ENCODE data around the gene MARCKS. TPM values are rescaled to one million over a fixed set of nuclear protein-coding genes. Genes with fewer than 3 reads are reported as not detected.

MARCKS gene
- total RNA-seq, result 100 to 1,000 TPM; 308 to 365 TPM
- polyA plus RNA-seq (ENCODE audit: insufficient read length in 2 of 2), result 100 to 1,000 TPM; 542 to 739 TPM
- long read RNA-seq, donor 1, full-length matches to known transcripts, result 448 of 659 reads
- long read RNA-seq, donor 1, partial matches to known transcripts, result 192 of 659 reads
- long read RNA-seq, donor 1, other reads (novel, unspliced or antisense), result 19 of 659 reads
- long read RNA-seq, donor 2, full-length matches to known transcripts, result 227 of 240 reads
- long read RNA-seq, donor 2, partial matches to known transcripts, result 0 of 240 reads
- long read RNA-seq, donor 2, other reads (novel, unspliced or antisense), result 13 of 240 reads
- long read RNA-seq, donor 3, full-length matches to known transcripts, result 304 of 325 reads
- long read RNA-seq, donor 3, partial matches to known transcripts, result 0 of 325 reads
- long read RNA-seq, donor 3, other reads (novel, unspliced or antisense), result 21 of 325 reads
- long read RNA-seq, donor 4, full-length matches to known transcripts, result 170 of 213 reads
- long read RNA-seq, donor 4, partial matches to known transcripts, result 36 of 213 reads
- long read RNA-seq, donor 4, other reads (novel, unspliced or antisense), result 7 of 213 reads

GRCh38 chr6:113856625-113857555 is at the start of gene MARCKS:
Gene MARCKS, plus strand, starts transcription at chr6:113857345. Its CDS starts 401 bp downstream, at chr6:113857746.
- H3K27me3 ChIP-seq (ENCODE audit: control insufficient read depth, insufficient read depth, low read length), result no peaks in the 10 kb centered on the region
- WGBS (ENCODE audit: insufficient coverage), result 0% methylated on average over 30 of the region's 49 CpGs
- H3K36me3 ChIP-seq (ENCODE audit: control insufficient read depth, insufficient read depth, low read length), result peaks cover 7% of the 10 kb centered on the region
- peak within 1 kb of the TSS; percentile 98 for H3K4me3 ChIP-seq (ENCODE audit: low read depth, low read length)
- peak within 1 kb of the TSS; percentile 100 for H3K27ac ChIP-seq (ENCODE audit: low read depth, low read length)
- peaks cover 3% of the 10 kb centered on the region for H3K4me1 ChIP-seq (ENCODE audit: control insufficient read depth, insufficient read depth, low read length)
- peak; percentile 89 to 99 (median 94) for DNase-seq (ENCODE audit: low read depth in 4 of 6, low spot score in 6 of 6)
- H3K9me3 ChIP-seq (ENCODE audit: control insufficient read depth, insufficient read depth, low read length), result no peaks in the 10 kb centered on the region

DNA sequence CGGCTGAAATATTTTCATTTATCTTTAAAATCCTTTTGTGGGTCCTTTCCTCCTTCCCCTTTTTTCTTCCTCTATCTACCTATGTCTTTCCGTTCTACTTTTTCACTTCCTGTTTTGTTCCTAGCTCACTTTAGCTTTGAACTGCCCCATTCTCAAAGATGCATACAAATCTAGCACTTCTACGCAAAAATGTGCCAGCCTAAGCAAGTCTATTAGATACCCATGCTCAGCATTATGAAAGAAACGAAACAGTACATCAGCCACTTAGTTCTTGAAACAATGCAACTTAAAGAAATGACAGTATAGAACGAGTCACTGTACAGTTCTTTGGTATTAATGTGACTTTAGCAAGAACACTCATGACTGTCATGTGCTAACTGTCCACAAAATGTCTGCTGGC is 47.3 kb upstream of the MARCKS start:
- H3K4me3 ChIP-seq (ENCODE audit: low read depth, low read length), result no peak overlapping the region
- no peak overlapping the region for H3K27ac ChIP-seq (ENCODE audit: low read depth, low read length)
- whole genome bisulfite sequencing (ENCODE audit: insufficient coverage), result 96% methylated on average over 3 of the region's 5 CpGs

GRCh38 chr6:113813142-113813541 is 44.0 kb upstream of the MARCKS start:
- no CpG with 5 or more reads among the region's 3 CpGs for WGBS (ENCODE audit: insufficient coverage)
- no peaks in the 10 kb centered on the region for H3K4me1 ChIP-seq (ENCODE audit: control insufficient read depth, insufficient read depth, low read length)
- DNase-seq (ENCODE audit: low read depth in 4 of 6, low spot score in 6 of 6), result no peak
- no peaks in the 10 kb centered on the region for H3K9me3 ChIP-seq (ENCODE audit: control insufficient read depth, insufficient read depth, low read length)
- H3K4me3 ChIP-seq (ENCODE audit: low read depth, low read length), result no peak overlapping the region
- no peaks in the 10 kb centered on the region for H3K27me3 ChIP-seq (ENCODE audit: control insufficient read depth, insufficient read depth, low read length)
- H3K27ac ChIP-seq (ENCODE audit: low read depth, low read length), result no peak overlapping the region
- H3K36me3 ChIP-seq (ENCODE audit: control insufficient read depth, insufficient read depth, low read length), result no peaks in the 10 kb centered on the region

More for the DNA sequence above, 47.3 kb upstream of the MARCKS start:
- no peaks in the 10 kb centered on the region for H3K27me3 ChIP-seq (ENCODE audit: control insufficient read depth, insufficient read depth, low read length)
- no peak for DNase-seq (ENCODE audit: low read depth in 4 of 6, low spot score in 6 of 6)
- H3K4me1 ChIP-seq (ENCODE audit: control insufficient read depth, insufficient read depth, low read length), result no peaks in the 10 kb centered on the region
- no peaks in the 10 kb centered on the region for H3K36me3 ChIP-seq (ENCODE audit: control insufficient read depth, insufficient read depth, low read length)
- no peaks in the 10 kb centered on the region for H3K9me3 ChIP-seq (ENCODE audit: control insufficient read depth, insufficient read depth, low read length)

DNA sequence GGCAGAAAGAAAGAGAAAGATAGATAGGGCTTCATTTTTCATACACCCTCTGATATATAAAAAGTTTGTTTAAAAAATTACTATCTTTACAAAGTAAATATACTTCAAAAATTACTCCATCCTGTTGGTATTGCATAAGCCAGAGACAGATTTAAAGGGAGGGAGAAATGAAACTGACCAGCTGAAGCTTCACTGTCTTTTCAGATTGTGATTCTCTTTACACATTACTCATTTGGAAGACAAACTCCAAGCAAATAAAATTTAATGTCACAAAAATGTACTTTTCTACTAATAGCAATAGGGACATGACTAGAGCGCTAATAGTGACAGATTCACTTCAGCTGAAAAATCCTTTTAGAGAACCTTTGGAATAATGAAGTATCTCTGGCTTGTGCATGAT is 38.6 kb upstream of the MARCKS start:
- WGBS (ENCODE audit: insufficient coverage), result no CpG with 5 or more reads among the region's 1 CpG

GRCh38 chr6:113819169-113819830 is 37.8 kb upstream of the MARCKS start:
- no peak for DNase-seq (ENCODE audit: low read depth in 4 of 6, low spot score in 6 of 6)
- 89% methylated on average over 2 of the region's 2 CpGs for WGBS (ENCODE audit: insufficient coverage)

More for the DNA sequence above, 38.6 kb upstream of the MARCKS start:
- no peak overlapping the region for H3K4me3 ChIP-seq (ENCODE audit: low read depth, low read length)
- H3K27me3 ChIP-seq (ENCODE audit: control insufficient read depth, insufficient read depth, low read length), result no peaks in the 10 kb centered on the region
- no peaks in the 10 kb centered on the region for H3K4me1 ChIP-seq (ENCODE audit: control insufficient read depth, insufficient read depth, low read length)
- no peak overlapping the region for H3K27ac ChIP-seq (ENCODE audit: low read depth, low read length)
- no peaks in the 10 kb centered on the region for H3K36me3 ChIP-seq (ENCODE audit: control insufficient read depth, insufficient read depth, low read length)
- DNase-seq (ENCODE audit: low read depth in 4 of 6, low spot score in 6 of 6), result no peak
- H3K9me3 ChIP-seq (ENCODE audit: control insufficient read depth, insufficient read depth, low read length), result no peaks in the 10 kb centered on the region

GRCh38 chr6:113820761-113821160 is 36.4 kb upstream of the MARCKS start:
- no peaks in the 10 kb centered on the region for H3K9me3 ChIP-seq (ENCODE audit: control insufficient read depth, insufficient read depth, low read length)
- H3K36me3 ChIP-seq (ENCODE audit: control insufficient read depth, insufficient read depth, low read length), result no peaks in the 10 kb centered on the region
- H3K4me3 ChIP-seq (ENCODE audit: low read depth, low read length), result no peak overlapping the region
- H3K4me1 ChIP-seq (ENCODE audit: control insufficient read depth, insufficient read depth, low read length), result peaks cover 9% of the 10 kb centered on the region
- 98% methylated on average over 5 of the region's 5 CpGs for WGBS (ENCODE audit: insufficient coverage)
- no peak for DNase-seq (ENCODE audit: low read depth in 4 of 6, low spot score in 6 of 6)
- no peak overlapping the region for H3K27ac ChIP-seq (ENCODE audit: low read depth, low read length)
- no peaks in the 10 kb centered on the region for H3K27me3 ChIP-seq (ENCODE audit: control insufficient read depth, insufficient read depth, low read length)

More at GRCh38 chr6:113819169-113819830, 37.8 kb upstream of the MARCKS start:
- Histone ChIP-seq H3K9me3 (ENCODE audit: control insufficient read depth, insufficient read depth, low read length) (no peaks in the 10 kb centered on the region), H3K4me3 (ENCODE audit: low read depth, low read length) (no peak overlapping the region), H3K27me3 (ENCODE audit: control insufficient read depth, insufficient read depth, low read length) (no peaks in the 10 kb centered on the region), H3K4me1 (ENCODE audit: control insufficient read depth, insufficient read depth, low read length) (no peaks in the 10 kb centered on the region), H3K27ac (ENCODE audit: low read depth, low read length) (no peak overlapping the region), H3K36me3 (ENCODE audit: control insufficient read depth, insufficient read depth, low read length) (no peaks in the 10 kb centered on the region)

DNA sequence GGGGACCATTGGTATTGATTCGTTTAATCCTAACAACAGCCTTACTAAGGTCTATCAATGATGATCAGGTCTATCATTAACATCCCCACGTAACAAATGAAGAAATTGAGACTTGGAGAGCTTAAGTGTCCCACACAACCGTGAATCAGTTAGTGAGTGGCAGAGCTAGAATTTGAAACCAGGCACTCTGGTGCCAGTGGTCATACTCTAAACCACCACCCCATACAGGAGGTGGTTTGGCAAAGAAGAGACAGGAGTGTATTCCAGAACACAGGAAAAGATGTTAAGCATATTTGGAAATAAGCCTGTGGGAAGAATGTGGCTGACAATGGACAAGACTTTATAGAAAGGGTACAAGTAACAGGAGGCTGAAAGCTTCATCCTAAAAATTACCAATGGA is 35.7 kb upstream of the MARCKS start:
- no peak overlapping the region for H3K4me3 ChIP-seq (ENCODE audit: low read depth, low read length)
- peaks cover 9% of the 10 kb centered on the region for H3K4me1 ChIP-seq (ENCODE audit: control insufficient read depth, insufficient read depth, low read length)
- no CpG with 5 or more reads among the region's 3 CpGs for WGBS (ENCODE audit: insufficient coverage)
- no peak for DNase-seq (ENCODE audit: low read depth in 4 of 6, low spot score in 6 of 6)
- no peaks in the 10 kb centered on the region for H3K27me3 ChIP-seq (ENCODE audit: control insufficient read depth, insufficient read depth, low read length)
- no peaks in the 10 kb centered on the region for H3K9me3 ChIP-seq (ENCODE audit: control insufficient read depth, insufficient read depth, low read length)
- H3K27ac ChIP-seq (ENCODE audit: low read depth, low read length), result no peak overlapping the region
- H3K36me3 ChIP-seq (ENCODE audit: control insufficient read depth, insufficient read depth, low read length), result no peaks in the 10 kb centered on the region

DNA sequence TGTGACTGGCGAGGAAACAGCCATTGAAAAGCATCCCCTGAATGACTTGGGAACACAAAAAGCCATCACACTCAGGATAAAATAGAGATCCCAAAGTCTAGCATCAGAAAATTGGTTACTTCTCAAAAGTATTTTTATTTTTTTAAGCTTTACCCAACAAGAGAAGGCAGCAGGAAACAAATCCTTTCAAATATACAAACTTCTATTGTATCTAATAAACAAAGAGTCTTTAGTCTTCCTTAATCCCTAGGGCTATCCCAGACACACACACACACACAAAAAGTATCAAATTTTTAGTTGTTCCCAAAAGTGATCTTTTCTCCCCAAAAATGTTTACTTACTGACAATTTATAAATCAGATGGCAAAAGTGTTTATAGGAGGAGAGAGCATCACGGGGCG is 33.2 kb upstream of the MARCKS start:
- peaks cover 9% of the 10 kb centered on the region for H3K4me1 ChIP-seq (ENCODE audit: control insufficient read depth, insufficient read depth, low read length)
- H3K9me3 ChIP-seq (ENCODE audit: control insufficient read depth, insufficient read depth, low read length), result no peaks in the 10 kb centered on the region
- peak overlapping the region; percentile 45 for H3K27ac ChIP-seq (ENCODE audit: low read depth, low read length)
- H3K27me3 ChIP-seq (ENCODE audit: control insufficient read depth, insufficient read depth, low read length), result no peaks in the 10 kb centered on the region
- no peak for DNase-seq (ENCODE audit: low read depth in 4 of 6, low spot score in 6 of 6)
- H3K36me3 ChIP-seq (ENCODE audit: control insufficient read depth, insufficient read depth, low read length), result no peaks in the 10 kb centered on the region
- H3K4me3 ChIP-seq (ENCODE audit: low read depth, low read length), result no peak overlapping the region
- 83% methylated on average over 1 of the region's 3 CpGs for WGBS (ENCODE audit: insufficient coverage)

- peak in 2 of 6 donors; percentile 19 to 42 for DNase-seq (ENCODE audit: low read depth in 4 of 6, low spot score in 6 of 6)
- WGBS (ENCODE audit: insufficient coverage), result 40% methylated on average over 2 of the region's 2 CpGs
- H3K27ac ChIP-seq (ENCODE audit: low read depth, low read length), result peak overlapping the region; percentile 45
Measured at GRCh38 chr6:113824411-113824810, 32.7 kb upstream of the MARCKS start.

More at GRCh38 chr6:113824411-113824810, 32.7 kb upstream of the MARCKS start:
- peaks cover 9% of the 10 kb centered on the region for H3K4me1 ChIP-seq (ENCODE audit: control insufficient read depth, insufficient read depth, low read length)
- no peak overlapping the region for H3K4me3 ChIP-seq (ENCODE audit: low read depth, low read length)
- no peaks in the 10 kb centered on the region for H3K36me3 ChIP-seq (ENCODE audit: control insufficient read depth, insufficient read depth, low read length)
- no peaks in the 10 kb centered on the region for H3K27me3 ChIP-seq (ENCODE audit: control insufficient read depth, insufficient read depth, low read length)
- no peaks in the 10 kb centered on the region for H3K9me3 ChIP-seq (ENCODE audit: control insufficient read depth, insufficient read depth, low read length)

Measured in spinal cord (tissue), 10 donors.